Cardiac muscle cell (in vitro differentiated cells and primary cell): ENCODE data around the gene BPIFA3. TPM values are rescaled to one million over a fixed set of nuclear protein-coding genes. Genes with fewer than 3 reads are reported as not detected.

Experiments used
- DNase-seq, 2 donors: peaks; one replicate each; pipeline versions ENCODE4 v3.0.0 to v3.0.0-alpha.2; 2010 to 2017; ENCODE audit warnings: low read depth in 1 of 2, low spot score in 1 of 2
- H3K27ac ChIP-seq: fragments of 200-600 bp; sonication (generic); 2 replicates; pipeline ENCODE4 v1.5.1; 2016
- H3K27me3 ChIP-seq: fragments of 200-600 bp; sonication (generic); 2 replicates; pipeline ENCODE4 v1.6.0; 2016; ENCODE audit warnings: control low read depth
- H3K36me3 ChIP-seq: fragments of 200-600 bp; sonication (generic); 2 replicates; pipeline ENCODE4 v1.5.1; 2016; ENCODE audit warnings: control low read depth
- H3K4me1 ChIP-seq: fragments of 200-600 bp; sonication (generic); 2 replicates; pipeline ENCODE4 v1.8.1; 2017; ENCODE audit warnings: low read depth, mild to moderate bottlenecking, mixed run types
- H3K4me3 ChIP-seq: fragments of 200-600 bp; sonication (generic); 2 replicates; pipeline ENCODE4 v1.5.1; 2016; ENCODE audit warnings: mild to moderate bottlenecking
- H3K9me3 ChIP-seq: fragments of 200-600 bp; sonication (generic); 2 replicates; pipeline ENCODE4 v1.5.1; 2017; ENCODE audit warnings: low read depth, mild to moderate bottlenecking, control low read depth
- CTCF ChIP-seq: IDR thresholded peaks from 2 replicates; pipeline ENCODE4 v1.5.1; 2012; ENCODE audit warnings: low read depth, mild to moderate bottlenecking, low read length
- polyA plus RNA-seq: library from polyadenylated mRNA; unstranded; fragments of >200 nt; fragmentation: Nextera tagmentation; extraction: Ambion mirVana; gene quantifications from 2 replicates; pipeline ENCODE4 v1.2.1, GENCODE V29; 2016
- total RNA-seq: library from RNA; depleted of rRNA; stranded (reverse); fragments of >200 nt; gene quantifications from 2 replicates; pipeline ENCODE4 v1.2.3, GENCODE V29; 2016

The BPIFA3 gene
- total and polyA plus RNA-seq, 2 experiments from 2014 or later: not detected

DNA sequence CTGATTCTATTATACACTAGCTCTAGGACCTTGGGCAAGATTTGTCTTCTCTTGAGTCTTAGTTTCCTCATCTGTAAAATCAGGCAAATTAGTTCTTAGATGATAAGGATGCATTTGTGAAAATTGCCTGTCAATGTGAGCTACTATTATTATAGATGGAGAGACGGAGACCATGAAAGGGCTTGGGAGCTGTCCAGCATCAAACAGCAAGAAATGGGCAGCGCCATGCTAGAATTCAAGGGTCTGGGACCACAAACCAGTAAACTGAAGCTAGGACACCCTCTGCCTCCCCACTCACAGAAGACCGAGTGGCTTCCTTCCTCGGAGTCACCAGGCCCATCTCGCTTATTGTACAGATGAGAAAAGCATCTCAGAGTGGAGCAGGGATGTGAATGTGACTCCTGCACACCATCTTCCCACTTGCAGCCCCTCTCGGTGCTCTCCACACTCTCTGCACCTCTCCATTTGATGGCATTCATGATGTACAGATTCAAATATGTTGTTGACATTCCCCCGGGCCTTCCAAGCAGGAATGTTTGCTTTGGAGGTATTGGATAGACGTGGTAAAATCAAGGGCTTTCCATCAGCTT lies 24.1 kb upstream of the BPIFA3 start:
- peak in 1 of 2 donors; percentile 41 for DNase-seq
- Histone ChIP-seq H3K36me3 (no peaks in the 10 kb centered on the region), H3K4me3 (no peak overlapping the region), H3K27ac (no peak overlapping the region), H3K9me3 (no peaks in the 10 kb centered on the region), H3K27me3 (peaks cover 4% of the 10 kb centered on the region), H3K4me1 (no peaks in the 10 kb centered on the region)
- TF ChIP-seq CTCF: no peak

DNA sequence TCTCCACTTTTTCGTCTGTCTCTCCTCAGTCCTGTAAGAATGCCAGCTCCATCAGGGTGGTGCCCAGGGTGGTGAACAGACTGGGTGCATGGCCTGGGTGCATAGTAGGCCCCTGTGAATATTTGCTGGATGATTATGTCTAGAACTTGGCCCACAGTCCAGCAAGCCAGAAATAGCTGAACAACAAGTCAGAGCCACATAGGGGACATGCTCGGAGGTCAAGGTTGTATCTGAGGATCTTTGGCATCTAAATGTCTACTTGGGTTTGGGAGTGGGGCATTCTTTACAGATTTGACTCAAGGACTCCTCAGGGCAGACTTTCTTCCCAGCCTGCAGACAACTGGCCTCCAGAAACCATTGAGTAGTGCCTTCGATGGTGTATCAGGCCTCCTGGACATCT lies 18.1 kb upstream of the BPIFA3 start:
- H3K36me3 ChIP-seq: no peaks in the 10 kb centered on the region

GRCh38 chr20:33202451-33202850 lies 14.7 kb upstream of the BPIFA3 start:
- H3K36me3 ChIP-seq: no peaks in the 10 kb centered on the region
- H3K4me3 ChIP-seq: no peak overlapping the region
- no peaks in the 10 kb centered on the region for H3K9me3 ChIP-seq
- H3K27me3 ChIP-seq: peaks cover 4% of the 10 kb centered on the region
- no peaks in the 10 kb centered on the region for H3K4me1 ChIP-seq
- no peak overlapping the region for H3K27ac ChIP-seq
- no peak for DNase-seq
- TF ChIP-seq CTCF: no peak

More for the DNA sequence above, 18.1 kb upstream of the BPIFA3 start:
- DNase-seq: no peak
- no peak overlapping the region for H3K27ac ChIP-seq
- H3K4me1 ChIP-seq: no peaks in the 10 kb centered on the region
- TF ChIP-seq CTCF: no peak
- H3K9me3 ChIP-seq: no peaks in the 10 kb centered on the region
- peaks cover 4% of the 10 kb centered on the region for H3K27me3 ChIP-seq
- no peak overlapping the region for H3K4me3 ChIP-seq

DNA sequence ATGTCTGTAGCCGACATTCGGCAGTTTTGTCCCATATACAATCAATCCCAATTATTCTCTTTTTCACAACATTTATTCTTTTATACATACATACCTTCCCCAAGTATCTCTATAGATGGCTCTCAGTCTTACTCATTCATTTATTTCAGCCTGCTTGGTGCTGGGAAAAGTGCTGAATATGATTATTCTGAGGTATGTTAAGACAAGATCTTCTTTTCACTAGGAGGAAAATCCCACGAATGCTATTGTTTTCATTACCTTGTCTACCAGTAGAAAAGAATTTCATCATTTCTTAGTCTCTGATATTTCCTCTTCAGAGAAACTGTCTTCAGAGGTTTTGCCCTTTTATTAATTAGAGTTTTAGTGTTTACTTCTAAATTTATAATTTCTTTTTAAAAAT lies 13.7 kb upstream of the BPIFA3 start:
- H3K27ac ChIP-seq: no peak overlapping the region
- H3K27me3 ChIP-seq: peaks cover 4% of the 10 kb centered on the region
- H3K9me3 ChIP-seq: no peaks in the 10 kb centered on the region
- no peaks in the 10 kb centered on the region for H3K4me1 ChIP-seq
- DNase-seq: no peak
- H3K4me3 ChIP-seq: no peak overlapping the region
- H3K36me3 ChIP-seq: no peaks in the 10 kb centered on the region
- no peak for TF ChIP-seq CTCF

DNA sequence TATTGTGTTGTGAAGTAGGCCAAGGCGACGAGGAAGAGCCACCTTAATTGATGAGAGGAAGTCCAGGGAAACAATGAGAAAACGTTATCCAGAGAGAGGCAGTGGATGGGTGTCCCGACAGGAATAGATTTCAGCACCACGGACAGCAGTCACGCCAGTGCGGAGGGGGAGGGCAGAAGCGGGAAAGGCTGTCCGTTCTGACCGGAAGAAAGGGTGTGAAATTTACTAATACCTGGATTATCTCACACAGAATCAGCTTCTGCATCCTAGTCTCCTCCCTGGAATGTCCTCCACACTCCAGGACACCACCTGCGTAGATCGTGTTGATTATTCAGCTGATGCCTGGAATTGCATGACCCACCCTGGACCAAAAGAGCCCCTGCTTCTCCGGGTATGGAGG lies 7.4 kb upstream of the BPIFA3 start:
- TF ChIP-seq CTCF: no peak
- H3K4me3 ChIP-seq: no peak overlapping the region
- DNase-seq: peak; percentile 75 to 93
- H3K27me3 ChIP-seq: peaks cover 21% of the 10 kb centered on the region
- no peaks in the 10 kb centered on the region for H3K36me3 ChIP-seq
- no peaks in the 10 kb centered on the region for H3K4me1 ChIP-seq
- no peaks in the 10 kb centered on the region for H3K9me3 ChIP-seq
- no peak overlapping the region for H3K27ac ChIP-seq

GRCh38 chr20:33210371-33210770 lies 6.8 kb upstream of the BPIFA3 start:
- Histone ChIP-seq H3K27me3 (peaks cover 26% of the 10 kb centered on the region), H3K36me3 (no peaks in the 10 kb centered on the region), H3K9me3 (no peaks in the 10 kb centered on the region), H3K4me1 (no peaks in the 10 kb centered on the region), H3K4me3 (no peak overlapping the region), H3K27ac (no peak overlapping the region)
- TF ChIP-seq CTCF: no peak
- DNase-seq: no peak
